ENCODE data around the gene SMARCB1. TPM values are rescaled to one million over a fixed set of nuclear protein-coding genes. Genes with fewer than 3 reads are reported as not detected.

Gene SMARCB1
- 100 to 1,000 TPM; 105 to 128 (median 109) TPM for total RNA-seq

- no peaks in the 10 kb centered on the region for H3K9me3 Mint-ChIP-seq
- ATAC-seq = peak; percentile 83 to 87
- H3K4me3 Mint-ChIP-seq = peak within 1 kb of the TSS; percentile 88
- peak; percentile 88 for DNase-seq
- H3K36me3 Mint-ChIP-seq (ENCODE audit: insufficient read depth) = peaks cover 6% of the 10 kb centered on the region
- H3K4me1 Mint-ChIP-seq (ENCODE audit: low read depth) = peaks cover 32% of the 10 kb centered on the region
- no peaks in the 10 kb centered on the region for H3K27me3 Mint-ChIP-seq (ENCODE audit: low read depth)
Observed at GRCh38 chr22:23786752-23787599, at the start of gene SMARCB1. TSS of gene SMARCB1 (plus strand) at chr22:23786966. CDS start at chr22:23787170, 204 bp downstream.

- DNase-seq (no peak), ATAC-seq (no peak)
- no peaks in the 10 kb centered on the region for H3K4me1 Mint-ChIP-seq (ENCODE audit: low read depth)
- no peaks in the 10 kb centered on the region for H3K36me3 Mint-ChIP-seq (ENCODE audit: insufficient read depth)
- H3K27me3 Mint-ChIP-seq (ENCODE audit: low read depth) = no peaks in the 10 kb centered on the region
- no peak overlapping the region for H3K4me3 Mint-ChIP-seq
- no peaks in the 10 kb centered on the region for H3K9me3 Mint-ChIP-seq
Observed at GRCh38 chr22:23737696-23738095, 49.1 kb upstream of the SMARCB1 start.

DNA sequence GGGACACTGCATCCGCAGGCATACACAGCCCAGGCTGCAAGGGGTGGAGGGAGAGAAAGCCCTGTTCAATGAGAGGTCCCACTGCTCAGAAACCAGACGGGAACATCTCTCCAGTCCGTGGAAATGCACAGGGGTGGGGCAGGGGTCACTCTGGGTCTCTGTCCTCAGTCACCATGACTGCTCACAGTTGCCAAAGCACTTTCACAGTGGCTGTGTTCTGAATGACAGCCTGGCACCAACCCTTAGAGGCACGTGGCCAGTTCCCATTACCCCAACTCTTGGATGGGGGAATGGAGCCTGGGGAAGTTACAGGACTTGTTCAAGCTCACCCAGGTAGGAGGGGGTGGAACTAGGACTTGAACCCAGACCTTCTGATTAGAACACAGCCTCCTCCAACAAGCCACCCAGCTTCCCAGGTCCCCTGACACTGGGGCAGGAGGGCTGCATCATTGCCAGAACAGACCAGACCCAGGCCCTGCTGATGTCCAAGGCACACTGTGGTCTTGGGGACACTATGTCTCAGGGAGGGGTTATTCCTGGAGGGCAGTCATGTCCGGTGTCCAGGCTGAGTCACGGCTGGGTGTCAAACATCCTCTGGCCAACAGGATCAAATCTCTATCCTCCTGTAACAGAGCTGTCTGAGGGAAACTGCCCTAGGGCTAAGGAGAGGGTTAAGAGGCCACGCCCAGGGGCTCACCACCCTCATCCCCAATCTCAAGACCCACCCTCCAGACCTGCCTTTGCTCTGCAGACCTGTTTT, 44.1 kb upstream of the SMARCB1 start:
- Mint-ChIP-seq H3K4me1 (ENCODE audit: low read depth) (no peaks in the 10 kb centered on the region), H3K4me3 (no peak overlapping the region), H3K36me3 (ENCODE audit: insufficient read depth) (peaks cover 26% of the 10 kb centered on the region), H3K9me3 (peaks cover 7% of the 10 kb centered on the region), H3K27me3 (ENCODE audit: low read depth) (no peaks in the 10 kb centered on the region)
- DNase-seq = no peak
- no peak for ATAC-seq

DNA sequence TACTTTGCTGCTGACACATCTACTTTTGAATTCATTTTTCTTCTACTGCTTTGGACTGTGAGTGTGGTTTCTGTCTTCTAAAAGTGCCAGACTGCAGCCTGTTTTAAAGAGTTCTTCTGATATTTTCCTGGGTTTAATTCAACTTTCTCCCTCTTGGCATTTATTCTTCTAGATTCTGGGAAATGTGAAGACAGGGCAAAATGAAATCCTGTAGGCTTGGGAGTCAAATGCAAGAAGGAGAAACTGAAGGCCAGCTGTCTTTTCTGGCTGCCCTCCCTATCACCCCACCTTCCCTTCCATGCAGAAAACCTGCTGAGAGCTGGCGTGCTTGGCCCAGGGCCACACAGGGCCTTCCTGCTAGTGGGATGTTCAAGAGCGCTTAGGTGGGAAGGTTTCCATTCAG, 43.5 kb upstream of the SMARCB1 start:
- no peak for DNase-seq
- peaks cover 7% of the 10 kb centered on the region for H3K9me3 Mint-ChIP-seq
- no peaks in the 10 kb centered on the region for H3K4me1 Mint-ChIP-seq (ENCODE audit: low read depth)
- no peak for ATAC-seq
- H3K4me3 Mint-ChIP-seq = no peak overlapping the region
- peaks cover 26% of the 10 kb centered on the region for H3K36me3 Mint-ChIP-seq (ENCODE audit: insufficient read depth)
- H3K27me3 Mint-ChIP-seq (ENCODE audit: low read depth) = no peaks in the 10 kb centered on the region

DNA sequence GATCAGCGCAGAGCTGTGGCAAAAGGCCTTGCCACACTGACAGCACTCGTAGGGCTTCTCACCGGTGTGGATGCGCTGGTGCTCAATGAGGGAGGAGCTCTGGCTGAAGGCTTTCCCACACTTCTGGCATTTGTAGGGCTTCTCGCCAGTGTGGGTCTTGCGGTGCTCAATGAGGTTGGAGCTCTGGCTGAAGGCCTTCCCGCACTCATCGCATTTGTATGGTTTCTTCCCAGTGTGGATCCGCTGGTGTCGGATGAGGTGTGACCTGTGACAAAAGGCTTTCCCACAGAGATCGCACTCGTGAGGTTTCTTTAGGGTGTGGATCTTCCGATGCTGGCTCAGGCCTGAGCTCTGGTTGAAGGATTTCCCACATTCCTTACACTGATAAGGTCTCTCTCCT, 42.8 kb upstream of the SMARCB1 start:
- Mint-ChIP-seq H3K9me3 (peaks cover 7% of the 10 kb centered on the region), H3K4me3 (no peak overlapping the region), H3K4me1 (ENCODE audit: low read depth) (no peaks in the 10 kb centered on the region), H3K36me3 (ENCODE audit: insufficient read depth) (peaks cover 26% of the 10 kb centered on the region), H3K27me3 (ENCODE audit: low read depth) (no peaks in the 10 kb centered on the region)
- DNase-seq (no peak), ATAC-seq (no peak)

DNA sequence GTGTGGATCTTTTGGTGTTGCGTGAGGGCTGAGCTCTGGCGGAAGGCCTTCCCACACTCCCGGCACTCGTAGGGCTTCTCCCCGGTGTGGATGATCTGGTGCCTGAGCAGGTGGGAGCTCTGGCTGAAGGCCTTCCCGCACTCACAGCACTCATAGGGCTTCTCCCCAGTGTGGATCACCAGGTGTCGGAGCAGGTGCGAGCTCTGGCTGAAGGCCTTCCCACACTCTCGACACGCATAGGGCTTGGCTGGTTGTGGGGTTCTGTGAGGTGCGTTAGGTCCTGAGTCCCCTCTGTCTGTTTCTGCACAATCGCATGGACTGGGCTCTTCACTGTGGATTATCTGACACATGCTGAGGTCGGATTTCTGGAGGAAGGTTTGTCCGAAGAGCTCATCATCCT, 42.3 kb upstream of the SMARCB1 start:
- ATAC-seq (no peak), DNase-seq (no peak)
- Mint-ChIP-seq H3K4me3 (no peak overlapping the region), H3K4me1 (ENCODE audit: low read depth) (no peaks in the 10 kb centered on the region), H3K9me3 (peaks cover 7% of the 10 kb centered on the region), H3K27me3 (ENCODE audit: low read depth) (no peaks in the 10 kb centered on the region), H3K36me3 (ENCODE audit: insufficient read depth) (peaks cover 26% of the 10 kb centered on the region)

DNA sequence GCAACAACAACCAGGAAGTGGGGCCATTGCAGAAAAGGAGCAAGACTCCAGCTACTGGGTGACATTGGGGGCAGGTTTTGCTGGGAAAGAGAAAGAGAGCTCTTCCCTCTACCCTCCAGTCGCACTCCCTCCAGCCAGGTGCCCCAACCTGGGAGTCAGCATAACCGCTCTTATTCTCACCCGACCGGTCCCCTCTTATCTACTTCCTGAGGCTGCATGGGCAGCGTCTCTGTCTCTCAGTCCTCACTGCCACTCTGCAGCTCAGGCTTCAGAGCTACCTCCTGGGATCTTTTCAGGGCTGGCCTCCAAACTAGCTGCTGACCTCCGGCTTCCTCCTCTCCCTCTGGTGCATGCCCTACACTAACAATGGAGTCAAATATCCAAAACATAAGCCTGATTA, 41.0 kb upstream of the SMARCB1 start:
- H3K4me3 Mint-ChIP-seq = no peak overlapping the region
- H3K36me3 Mint-ChIP-seq (ENCODE audit: insufficient read depth) = peaks cover 26% of the 10 kb centered on the region
- no peaks in the 10 kb centered on the region for H3K27me3 Mint-ChIP-seq (ENCODE audit: low read depth)
- peaks cover 9% of the 10 kb centered on the region for H3K4me1 Mint-ChIP-seq (ENCODE audit: low read depth)
- ATAC-seq (no peak), DNase-seq (no peak)
- peaks cover 7% of the 10 kb centered on the region for H3K9me3 Mint-ChIP-seq

GRCh38 chr22:23749841-23750301, 36.9 kb upstream of the SMARCB1 start:
- no peak for DNase-seq
- H3K4me3 Mint-ChIP-seq = peak overlapping the region; percentile 83
- H3K4me1 Mint-ChIP-seq (ENCODE audit: low read depth) = peaks cover 13% of the 10 kb centered on the region
- peaks cover 6% of the 10 kb centered on the region for H3K36me3 Mint-ChIP-seq (ENCODE audit: insufficient read depth)
- no peaks in the 10 kb centered on the region for H3K9me3 Mint-ChIP-seq
- no peaks in the 10 kb centered on the region for H3K27me3 Mint-ChIP-seq (ENCODE audit: low read depth)
- ATAC-seq = no peak

DNA sequence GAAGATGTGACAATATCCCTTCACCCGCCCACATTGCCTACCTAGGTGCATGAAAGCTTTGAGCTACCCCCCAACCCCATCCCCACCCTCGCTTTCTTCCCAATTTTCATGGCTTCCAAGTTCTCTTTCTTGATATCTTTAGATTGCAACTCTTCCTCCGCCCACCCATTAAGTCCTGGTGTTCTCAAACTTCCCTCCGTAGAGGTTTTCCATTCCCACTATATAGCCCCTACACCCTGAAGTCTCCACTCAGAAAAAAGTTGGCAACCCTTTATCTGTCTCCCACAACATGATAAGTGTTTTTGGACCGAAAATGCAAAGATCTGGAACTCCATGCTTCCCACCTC, 36.4 kb upstream of the SMARCB1 start:
- Mint-ChIP-seq H3K27me3 (ENCODE audit: low read depth) (no peaks in the 10 kb centered on the region), H3K36me3 (ENCODE audit: insufficient read depth) (peaks cover 3% of the 10 kb centered on the region), H3K9me3 (no peaks in the 10 kb centered on the region), H3K4me1 (ENCODE audit: low read depth) (peaks cover 13% of the 10 kb centered on the region), H3K4me3 (peak overlapping the region; percentile 83)
- ATAC-seq (no peak), DNase-seq (no peak)

GRCh38 chr22:23750714-23751440, 35.9 kb upstream of the SMARCB1 start, which contains the start of gene ZNF70:
TSS of gene ZNF70 (minus strand) at chr22:23751112. CDS start at chr22:23745140, 5,972 bp downstream.
- Mint-ChIP-seq H3K36me3 (ENCODE audit: insufficient read depth) (peaks cover 2% of the 10 kb centered on the region), H3K9me3 (no peaks in the 10 kb centered on the region), H3K27me3 (ENCODE audit: low read depth) (no peaks in the 10 kb centered on the region), H3K4me3 (peak within 1 kb of the TSS; percentile 83), H3K4me1 (ENCODE audit: low read depth) (peaks cover 13% of the 10 kb centered on the region)
- ATAC-seq (peak; percentile 100), DNase-seq (peak; percentile 83)

DNA sequence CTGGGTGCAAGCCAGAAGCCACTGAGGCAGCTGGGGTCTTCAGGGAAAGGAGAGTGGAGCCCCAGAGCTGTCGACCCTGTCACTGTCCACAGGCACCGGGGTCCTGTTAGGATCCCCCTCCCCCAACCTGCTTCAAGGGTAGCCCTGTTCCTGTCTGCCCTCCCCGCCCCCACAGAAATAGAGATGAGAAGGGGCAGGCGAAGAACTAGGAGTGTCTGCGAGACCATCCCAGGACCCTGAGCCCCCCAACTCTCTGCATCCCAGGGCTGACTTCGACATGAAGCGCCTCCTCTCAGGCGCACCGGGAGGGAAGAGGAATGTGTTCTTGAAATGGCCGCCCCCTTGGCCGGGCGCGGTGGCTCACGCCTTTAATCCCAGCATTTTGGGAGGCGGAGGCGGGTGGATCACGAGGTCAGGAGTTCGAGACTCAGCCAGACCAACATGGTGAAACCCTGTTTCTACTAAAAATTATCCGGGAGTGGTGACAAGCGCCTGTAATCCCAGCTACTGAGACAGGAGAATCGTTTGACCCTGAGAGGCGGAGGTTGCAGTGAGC, 35.2 kb upstream of the SMARCB1 start:
- Mint-ChIP-seq H3K4me3 (peak overlapping the region; percentile 74), H3K4me1 (ENCODE audit: low read depth) (peaks cover 13% of the 10 kb centered on the region), H3K36me3 (ENCODE audit: insufficient read depth) (no peaks in the 10 kb centered on the region), H3K27me3 (ENCODE audit: low read depth) (no peaks in the 10 kb centered on the region), H3K9me3 (no peaks in the 10 kb centered on the region)
- peak; percentile 13 to 26 for ATAC-seq
- DNase-seq = no peak

GRCh38 chr22:23752090-23752691, 34.6 kb upstream of the SMARCB1 start:
- Mint-ChIP-seq H3K4me3 (peak overlapping the region; percentile 74), H3K27me3 (ENCODE audit: low read depth) (no peaks in the 10 kb centered on the region), H3K9me3 (no peaks in the 10 kb centered on the region), H3K4me1 (ENCODE audit: low read depth) (peaks cover 13% of the 10 kb centered on the region), H3K36me3 (ENCODE audit: insufficient read depth) (no peaks in the 10 kb centered on the region)
- ATAC-seq (no peak), DNase-seq (no peak)

DNA sequence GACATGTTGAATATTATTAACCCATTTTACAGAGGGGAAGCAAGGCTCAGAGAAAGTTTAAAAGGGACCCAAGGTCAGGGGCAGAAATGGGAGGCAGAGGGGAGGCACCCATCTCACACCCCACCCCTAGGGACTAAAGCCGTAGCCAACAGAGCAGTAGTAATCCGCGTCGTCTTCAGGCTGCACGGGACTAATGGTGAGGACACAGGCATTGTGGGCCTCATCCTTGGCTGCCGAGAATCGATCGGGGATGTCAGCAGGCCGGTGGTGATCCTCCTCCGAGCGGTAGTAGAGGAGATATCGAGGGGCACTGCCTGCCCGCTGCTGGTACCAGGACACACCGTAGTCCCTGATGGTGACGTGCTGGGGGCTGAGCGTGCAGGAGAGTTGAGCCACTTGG, 34.0 kb upstream of the SMARCB1 start:
- ATAC-seq (no peak), DNase-seq (no peak)
- peak overlapping the region; percentile 38 for H3K4me3 Mint-ChIP-seq
- no peaks in the 10 kb centered on the region for H3K27me3 Mint-ChIP-seq (ENCODE audit: low read depth)
- no peaks in the 10 kb centered on the region for H3K9me3 Mint-ChIP-seq
- no peaks in the 10 kb centered on the region for H3K36me3 Mint-ChIP-seq (ENCODE audit: insufficient read depth)
- H3K4me1 Mint-ChIP-seq (ENCODE audit: low read depth) = peaks cover 13% of the 10 kb centered on the region

DNA sequence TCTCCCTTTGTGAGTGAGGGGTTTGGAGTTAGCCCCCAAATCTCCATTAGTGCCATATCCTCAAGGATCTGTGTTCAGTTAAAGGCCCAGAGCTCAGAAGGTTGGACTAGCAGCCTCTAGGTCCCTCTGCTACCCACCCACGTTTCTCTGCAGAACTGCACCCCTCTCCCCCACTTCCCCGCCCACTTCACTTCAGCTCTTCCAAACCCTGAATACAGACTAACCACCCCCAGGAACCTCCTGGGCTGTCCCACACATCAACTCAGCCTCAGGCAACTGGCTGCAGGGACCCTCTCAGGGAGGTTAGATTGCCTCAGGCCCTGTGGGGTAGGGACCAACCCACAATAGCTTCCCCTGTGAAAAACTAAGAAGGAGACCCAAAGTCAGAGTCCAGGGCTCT, 33.4 kb upstream of the SMARCB1 start:
- Mint-ChIP-seq H3K36me3 (ENCODE audit: insufficient read depth) (no peaks in the 10 kb centered on the region), H3K9me3 (no peaks in the 10 kb centered on the region), H3K4me1 (ENCODE audit: low read depth) (peaks cover 13% of the 10 kb centered on the region), H3K27me3 (ENCODE audit: low read depth) (no peaks in the 10 kb centered on the region), H3K4me3 (no peak overlapping the region)
- DNase-seq (no peak), ATAC-seq (no peak)
